Natural killer cell treated with Interleukin-12 subunit alpha and Interleukin-12 subunit beta and Interleukin-15 and Interleukin-18, amount 100 ng/mL, for 72 hours (primary cell): ENCODE results near the gene KIFAP3. TPM values are rescaled to one million over a fixed set of nuclear protein-coding genes. Genes with fewer than 3 reads are reported as not detected.

Source experiments
- ATAC-seq, 2 donors: fragments of 150-1000 bp; cut with Tn5 transposase in 1 of 2; sonication (Bioruptor Pico), chemical (Tn5 transposase) in 1 of 2; 2 replicates each; pipeline ENCODE4 v1.10.0; 2021
- DNase-seq: peaks from one replicate; pipeline ENCODE4 v3.0.0; 2022; ENCODE audit warnings: low spot score
- H3K27ac Mint-ChIP-seq, 2 donors: 1 replicate in 1 of 2; 2 replicates in 1 of 2; pipeline ENCODE4 v1.8.0; 2022; ENCODE audit warnings: mixed read lengths in 2 of 2, mild to moderate bottlenecking in 1 of 2, moderate library complexity in 1 of 2
- H3K27me3 Mint-ChIP-seq, 2 donors: 1 replicate in 1 of 2; 2 replicates in 1 of 2; pipeline ENCODE4 v1.8.0; 2022; ENCODE audit warnings: mixed read lengths in 2 of 2
- H3K36me3 Mint-ChIP-seq: one replicate; pipeline ENCODE4 v1.8.0; 2022; ENCODE audit warnings: mixed read lengths
- H3K4me1 Mint-ChIP-seq, 2 donors: 1 replicate in 1 of 2; 2 replicates in 1 of 2; pipeline ENCODE4 v1.8.0; 2022; ENCODE audit warnings: low read depth in 2 of 2, mixed read lengths in 2 of 2, mild to moderate bottlenecking in 1 of 2
- H3K4me3 Mint-ChIP-seq: one replicate; pipeline ENCODE4 v1.8.0; 2022; ENCODE audit warnings: mixed read lengths
- H3K9me3 Mint-ChIP-seq: 2 replicates; pipeline ENCODE4 v1.8.0; 2022; ENCODE audit warnings: mixed read lengths
- total RNA-seq, 2 donors: library from RNA; stranded (reverse); gene quantifications; one replicate each; pipeline ENCODE4 v1.2.3, GENCODE V29; 2022

Gene KIFAP3
- total RNA-seq, 2 donors from 2014 or later: 33.6 to 38.3 TPM

GRCh38 chr1:169995993-169996392 is 78.5 kb downstream of the KIFAP3 start:
- no peak overlapping the region for H3K4me3 Mint-ChIP-seq

GRCh38 chr1:169989246-169989645 is 85.2 kb downstream of the KIFAP3 start:
- Mint-ChIP-seq H3K36me3 (no peaks in the 10 kb centered on the region), H3K4me3 (no peak overlapping the region), H3K4me1 (no peaks in the 10 kb centered on the region), H3K27ac (no peak overlapping the region), H3K27me3 (no peaks in the 10 kb centered on the region), H3K9me3 (no peaks in the 10 kb centered on the region)
- DNase-seq (no peak), ATAC-seq (no peak)

More at GRCh38 chr1:169995993-169996392, 78.5 kb downstream of the KIFAP3 start:
- Mint-ChIP-seq H3K27ac (no peak overlapping the region), H3K4me1 (peaks cover 3 to 6% of the 10 kb centered on the region in 2 donors), H3K9me3 (no peaks in the 10 kb centered on the region), H3K27me3 (no peaks in the 10 kb centered on the region), H3K36me3 (no peaks in the 10 kb centered on the region)
- DNase-seq (no peak), ATAC-seq (no peak)

- no peak overlapping the region for H3K27ac Mint-ChIP-seq
Measured at GRCh38 chr1:169985757-169986156, 88.7 kb downstream of the KIFAP3 start.

GRCh38 chr1:169974067-169974466 is 100.4 kb downstream of the KIFAP3 start:
- no peak overlapping the region for H3K27ac Mint-ChIP-seq
- no peaks in the 10 kb centered on the region for H3K36me3 Mint-ChIP-seq
- no peak overlapping the region for H3K4me3 Mint-ChIP-seq
- no peaks in the 10 kb centered on the region for H3K27me3 Mint-ChIP-seq
- DNase-seq: no peak
- no peaks in the 10 kb centered on the region for H3K4me1 Mint-ChIP-seq
- H3K9me3 Mint-ChIP-seq: no peaks in the 10 kb centered on the region
- ATAC-seq: no peak

More at GRCh38 chr1:169985757-169986156, 88.7 kb downstream of the KIFAP3 start:
- no peaks in the 10 kb centered on the region for H3K4me1 Mint-ChIP-seq
- no peak overlapping the region for H3K4me3 Mint-ChIP-seq
- no peaks in the 10 kb centered on the region for H3K9me3 Mint-ChIP-seq
- peaks cover 7% of the 10 kb centered on the region for H3K36me3 Mint-ChIP-seq
- H3K27me3 Mint-ChIP-seq: no peaks in the 10 kb centered on the region
- no peak for DNase-seq
- no peak for ATAC-seq

GRCh38 chr1:169970114-169970513 is 104.4 kb downstream of the KIFAP3 start:
- DNase-seq (no peak), ATAC-seq (no peak)
- H3K4me3 Mint-ChIP-seq: no peak overlapping the region
- no peak overlapping the region for H3K27ac Mint-ChIP-seq
- H3K9me3 Mint-ChIP-seq: no peaks in the 10 kb centered on the region
- H3K27me3 Mint-ChIP-seq: no peaks in the 10 kb centered on the region
- H3K36me3 Mint-ChIP-seq: no peaks in the 10 kb centered on the region
- H3K4me1 Mint-ChIP-seq: no peaks in the 10 kb centered on the region

- Mint-ChIP-seq H3K36me3 (no peaks in the 10 kb centered on the region), H3K9me3 (no peaks in the 10 kb centered on the region), H3K27me3 (no peaks in the 10 kb centered on the region), H3K27ac (no peak overlapping the region), H3K4me1 (no peaks in the 10 kb centered on the region), H3K4me3 (no peak overlapping the region)
- DNase-seq (no peak), ATAC-seq (no peak)
Measured at GRCh38 chr1:169968174-169968573, 106.3 kb downstream of the KIFAP3 start.

GRCh38 chr1:169964206-169964605 is 110.3 kb downstream of the KIFAP3 start:
- H3K27ac Mint-ChIP-seq: no peak overlapping the region
- H3K4me1 Mint-ChIP-seq: no peaks in the 10 kb centered on the region
- no peak for DNase-seq
- no peaks in the 10 kb centered on the region for H3K36me3 Mint-ChIP-seq
- H3K9me3 Mint-ChIP-seq: no peaks in the 10 kb centered on the region
- no peaks in the 10 kb centered on the region for H3K27me3 Mint-ChIP-seq
- ATAC-seq: no peak
- no peak overlapping the region for H3K4me3 Mint-ChIP-seq

- ATAC-seq: no peak
- no peaks in the 10 kb centered on the region for H3K4me1 Mint-ChIP-seq
- no peaks in the 10 kb centered on the region for H3K27me3 Mint-ChIP-seq
- no peak for DNase-seq
- no peaks in the 10 kb centered on the region for H3K9me3 Mint-ChIP-seq
- H3K4me3 Mint-ChIP-seq: no peak overlapping the region
- H3K27ac Mint-ChIP-seq: no peak overlapping the region
- H3K36me3 Mint-ChIP-seq: no peaks in the 10 kb centered on the region
Measured at GRCh38 chr1:169959686-169960085, 114.8 kb downstream of the KIFAP3 start.

- no peak for ATAC-seq
- Mint-ChIP-seq H3K4me3 (no peak overlapping the region), H3K27ac (no peak overlapping the region), H3K36me3 (no peaks in the 10 kb centered on the region), H3K4me1 (no peaks in the 10 kb centered on the region), H3K9me3 (no peaks in the 10 kb centered on the region), H3K27me3 (no peaks in the 10 kb centered on the region)
- no peak for DNase-seq
Measured at GRCh38 chr1:169958987-169959386, 115.5 kb downstream of the KIFAP3 start.

GRCh38 chr1:169957884-169958283 is 116.6 kb downstream of the KIFAP3 start:
- Mint-ChIP-seq H3K4me1 (no peaks in the 10 kb centered on the region), H3K36me3 (no peaks in the 10 kb centered on the region), H3K27me3 (no peaks in the 10 kb centered on the region), H3K9me3 (no peaks in the 10 kb centered on the region), H3K4me3 (no peak overlapping the region), H3K27ac (no peak overlapping the region)
- DNase-seq (no peak), ATAC-seq (no peak)

- ATAC-seq (no peak), DNase-seq (no peak)
- Mint-ChIP-seq H3K36me3 (no peaks in the 10 kb centered on the region), H3K4me1 (no peaks in the 10 kb centered on the region), H3K4me3 (no peak overlapping the region), H3K27ac (no peak overlapping the region), H3K9me3 (no peaks in the 10 kb centered on the region), H3K27me3 (no peaks in the 10 kb centered on the region)
Measured at GRCh38 chr1:169951108-169951507, 123.4 kb downstream of the KIFAP3 start.

- no peak for DNase-seq
- Mint-ChIP-seq H3K36me3 (no peaks in the 10 kb centered on the region), H3K27me3 (no peaks in the 10 kb centered on the region), H3K4me1 (no peaks in the 10 kb centered on the region), H3K4me3 (no peak overlapping the region), H3K9me3 (no peaks in the 10 kb centered on the region), H3K27ac (no peak overlapping the region)
- ATAC-seq: no peak
Measured at GRCh38 chr1:169949139-169949538, 125.4 kb downstream of the KIFAP3 start.

- H3K36me3 Mint-ChIP-seq: no peaks in the 10 kb centered on the region
- H3K4me1 Mint-ChIP-seq: no peaks in the 10 kb centered on the region
- no peak overlapping the region for H3K4me3 Mint-ChIP-seq
- no peaks in the 10 kb centered on the region for H3K27me3 Mint-ChIP-seq
- no peaks in the 10 kb centered on the region for H3K9me3 Mint-ChIP-seq
- DNase-seq: no peak
- no peak for ATAC-seq
- H3K27ac Mint-ChIP-seq: no peak overlapping the region
Measured at GRCh38 chr1:169946206-169946605, 128.3 kb downstream of the KIFAP3 start.

GRCh38 chr1:169945181-169945580 is 129.3 kb downstream of the KIFAP3 start:
- no peak overlapping the region for H3K4me3 Mint-ChIP-seq
- DNase-seq (no peak), ATAC-seq (peak; percentile 27 to 61)

GRCh38 chr1:169944621-169945020 is 129.9 kb downstream of the KIFAP3 start:
- H3K9me3 Mint-ChIP-seq: no peaks in the 10 kb centered on the region
- no peak for ATAC-seq
- H3K36me3 Mint-ChIP-seq: no peaks in the 10 kb centered on the region
- no peak overlapping the region for H3K27ac Mint-ChIP-seq
- no peak for DNase-seq
- no peaks in the 10 kb centered on the region for H3K4me1 Mint-ChIP-seq
- no peak overlapping the region for H3K4me3 Mint-ChIP-seq
- H3K27me3 Mint-ChIP-seq: no peaks in the 10 kb centered on the region

More at GRCh38 chr1:169945181-169945580, 129.3 kb downstream of the KIFAP3 start:
- Mint-ChIP-seq H3K27ac (no peak overlapping the region), H3K36me3 (no peaks in the 10 kb centered on the region), H3K4me1 (no peaks in the 10 kb centered on the region), H3K27me3 (no peaks in the 10 kb centered on the region), H3K9me3 (no peaks in the 10 kb centered on the region)
